ENCODE data around the gene HEXIM1.

DNA sequence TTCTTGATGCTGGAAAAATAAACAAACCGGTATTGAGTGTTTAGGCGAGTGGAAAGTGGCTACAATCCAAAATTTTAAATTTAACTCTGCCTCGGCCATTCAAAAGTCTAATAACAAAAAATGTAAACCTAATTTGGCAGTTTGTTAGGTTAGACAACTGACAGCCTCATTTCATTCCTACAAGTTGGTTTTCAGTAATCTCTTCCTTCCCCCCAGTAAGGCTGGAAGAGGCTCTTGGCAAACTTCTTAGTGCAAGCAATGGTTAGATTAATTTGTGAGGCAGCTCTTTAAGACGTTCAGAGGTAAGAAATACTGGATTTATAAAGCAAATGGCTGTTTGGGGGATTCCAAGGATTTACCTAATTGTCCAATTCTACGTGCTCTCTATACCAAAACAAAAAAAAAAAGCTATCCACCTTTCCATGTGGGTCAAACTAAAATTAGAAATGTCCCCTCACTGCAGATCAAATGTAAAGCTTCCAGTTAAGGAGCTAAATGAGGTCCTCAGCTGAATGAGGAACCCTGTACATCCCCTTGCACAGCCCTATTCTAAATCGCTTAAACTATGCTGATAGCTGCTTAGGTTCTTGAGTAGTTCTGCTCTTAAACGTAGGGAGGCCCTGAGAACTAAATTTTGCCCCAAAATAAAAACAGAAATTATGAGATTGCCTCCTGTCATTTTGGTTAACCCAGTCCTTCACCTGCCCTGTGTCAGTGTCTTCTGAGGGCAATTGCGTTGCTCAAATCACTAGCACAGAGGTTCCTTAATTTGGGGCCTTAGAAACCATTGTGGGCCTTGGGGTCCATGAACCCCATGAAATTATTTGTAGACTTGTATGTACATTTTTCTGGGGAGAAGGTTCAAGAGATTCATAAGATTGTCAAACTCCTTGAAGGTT lies 2.9 kb downstream of the HEXIM1 start:
- TF ChIP-seq, protein P1, sequence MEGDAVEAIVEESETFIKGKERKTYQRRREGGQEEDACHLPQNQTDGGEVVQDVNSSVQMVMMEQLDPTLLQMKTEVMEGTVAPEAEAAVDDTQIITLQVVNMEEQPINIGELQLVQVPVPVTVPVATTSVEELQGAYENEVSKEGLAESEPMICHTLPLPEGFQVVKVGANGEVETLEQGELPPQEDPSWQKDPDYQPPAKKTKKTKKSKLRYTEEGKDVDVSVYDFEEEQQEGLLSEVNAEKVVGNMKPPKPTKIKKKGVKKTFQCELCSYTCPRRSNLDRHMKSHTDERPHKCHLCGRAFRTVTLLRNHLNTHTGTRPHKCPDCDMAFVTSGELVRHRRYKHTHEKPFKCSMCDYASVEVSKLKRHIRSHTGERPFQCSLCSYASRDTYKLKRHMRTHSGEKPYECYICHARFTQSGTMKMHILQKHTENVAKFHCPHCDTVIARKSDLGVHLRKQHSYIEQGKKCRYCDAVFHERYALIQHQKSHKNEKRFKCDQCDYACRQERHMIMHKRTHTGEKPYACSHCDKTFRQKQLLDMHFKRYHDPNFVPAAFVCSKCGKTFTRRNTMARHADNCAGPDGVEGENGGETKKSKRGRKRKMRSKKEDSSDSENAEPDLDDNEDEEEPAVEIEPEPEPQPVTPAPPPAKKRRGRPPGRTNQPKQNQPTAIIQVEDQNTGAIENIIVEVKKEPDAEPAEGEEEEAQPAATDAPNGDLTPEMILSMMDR (IDR thresholded peaks at IDR 0.05), result no peak
- no peak for TF ChIP-seq POLR2A (IDR thresholded peaks at IDR 0.05)
- no peak for TF ChIP-seq POLR2AphosphoS5 (IDR thresholded peaks at IDR 0.05)
- TF ChIP-seq EP300 (IDR thresholded peaks at IDR 0.05), result no peak

Measured in gastroesophageal sphincter (tissue), 3 donors.